ENCODE results near the gene DYNLT3.

Gene DYNLT3

GRCh38 chrX:37809970-37810369 lies 37.4 kb downstream of the DYNLT3 start:
- no peak for TF ChIP-seq CTCF (IDR thresholded peaks at IDR 0.05)

GRCh38 chrX:37803057-37803456 lies 44.3 kb downstream of the DYNLT3 start:
- TF ChIP-seq CTCF (IDR thresholded peaks at IDR 0.05) = no peak

GRCh38 chrX:37802028-37802427 lies 45.3 kb downstream of the DYNLT3 start:
- TF ChIP-seq CTCF (IDR thresholded peaks at IDR 0.05) = no peak

GRCh38 chrX:37800717-37801116 lies 46.7 kb downstream of the DYNLT3 start:
- no peak for TF ChIP-seq CTCF (IDR thresholded peaks at IDR 0.05)

- no peak for TF ChIP-seq CTCF (IDR thresholded peaks at IDR 0.05)
These were observed 47.4 kb downstream of the DYNLT3 start for GRCh38 chrX:37799936-37800335.

- no peak for TF ChIP-seq CTCF (IDR thresholded peaks at IDR 0.05)
These were observed 50.6 kb downstream of the DYNLT3 start for GRCh38 chrX:37796805-37797204.

- no peak for TF ChIP-seq CTCF (IDR thresholded peaks at IDR 0.05)
These were observed 51.1 kb downstream of the DYNLT3 start for GRCh38 chrX:37796310-37796709.

Data from LNCAP (cell line).